Stomach (tissue), 9 donors: ENCODE data around the gene MIGA2. TPM values are rescaled to one million over a fixed set of nuclear protein-coding genes. Genes with fewer than 3 reads are reported as not detected.

ENCODE experiments used
- DNase-seq, 2 donors: peaks; one replicate each; pipeline versions ENCODE4 v3.0.0 to v3.0.0-alpha.2; 2013 to 2019
- H3K27ac ChIP-seq, 5 donors: fragments of 200-600 bp in 4 of 5; sonication (generic) in 4 of 5; one replicate each; pipeline ENCODE4 v1.5.1; 2013 to 2019; ENCODE audit warnings: mild to moderate bottlenecking in 1 of 5, moderate library complexity in 1 of 5
- H3K27me3 ChIP-seq, 3 donors: fragments of 200-600 bp; sonication (generic); one replicate each; pipeline ENCODE4 v1.5.1; 2017 to 2019; ENCODE audit warnings: mixed run types in 1 of 3
- H3K36me3 ChIP-seq, 4 donors: fragments of 200-600 bp; sonication (generic); 1 replicate in 3 of 4; 2 replicates in 1 of 4; pipeline ENCODE4 v1.5.1; 2016 to 2019
- H3K4me1 ChIP-seq, 4 donors: fragments of 200-600 bp; sonication (generic); one replicate each; pipeline ENCODE4 v1.5.1; 2016 to 2019
- H3K4me3 ChIP-seq, 4 donors: fragments of 200-600 bp; sonication (generic) in 3 of 4; one replicate each; pipeline ENCODE4 v1.5.1; 2016 to 2019; ENCODE audit warnings: mild to moderate bottlenecking in 1 of 4
- H3K9me3 ChIP-seq, 4 donors: fragments of 200-600 bp; sonication (generic); one replicate each; pipeline ENCODE4 v1.5.1; 2016 to 2019
- EP300 ChIP-seq: sonication (generic); formaldehyde crosslinking; IDR thresholded peaks from one replicate; pipeline ENCODE4 v1.6.1; 2017; ENCODE audit warnings: antibody characterized with exemption
- POLR2A ChIP-seq, 4 donors: fragments of 450-650 bp; IDR thresholded peaks; one replicate each; pipeline ENCODE4 v1.6.1; 2016; ENCODE audit warnings: antibody characterized with exemption in 4 of 4, control low read depth in 2 of 4, mild to moderate bottlenecking in 1 of 4, moderate library complexity in 1 of 4
- POLR2AphosphoS5 ChIP-seq, 3 donors: sonication (generic); formaldehyde crosslinking; IDR thresholded peaks; one replicate each; pipeline ENCODE4 v1.6.1; 2016; ENCODE audit warnings: antibody characterized with exemption in 3 of 3
- WGBS, 5 donors: extraction: QIAGEN DNeasy Blood & Tissue Kit in 3 of 5; methylation state at CpG; one replicate each; pipeline versions ENCODE4 v1.1.5 to v1.1.7; 2013 to 2018; 5-methylcytosine and 5-hydroxymethylcytosine counted together
- intact Hi-C: fragments of 100-400 bp; cut with DNase I; formaldehyde crosslinking; loops from one replicate; pipeline ENCODE4 v1.15.1; 2023; ENCODE audit warnings: low total_unique reads
- polyA plus RNA-seq, 3 donors: library from polyadenylated mRNA; stranded (reverse); fragments of 200-250 nt; gene quantifications; one replicate each; pipeline ENCODE4 v1.2.3, GENCODE V29; 2013
- total RNA-seq, 5 donors: library from RNA; depleted of rRNA; stranded (reverse); fragments of >200 nt; gene quantifications; one replicate each; pipeline versions ENCODE4 v1.1.0 to v1.2.3, GENCODE V29; 2014 to 2016
- TF ChIP-seq, protein P1 (sequence below), 7 experiments: fragments of 450-650 bp in 4 of 7; fragments of 200-600 bp in 3 of 7; sonication (generic) in 3 of 7; IDR thresholded peaks; one replicate each; pipeline ENCODE4 v1.5.1; 2016 to 2019; ENCODE audit warnings: antibody characterized with exemption in 7 of 7, control low read depth in 2 of 7, mild to moderate bottlenecking in 1 of 7
- donor health status: healthy with polysubstance abuse.
- donor health status: Bipolar disorder and iron deficiency.
- donor health status: healthy.

Gene MIGA2
- total and polyA plus RNA-seq, 8 donors: 9.0 to 175 (median 39.5) TPM

- Histone ChIP-seq H3K9me3 (no peaks in the 10 kb centered on the region), H3K27ac (no peak overlapping the region), H3K36me3 (peaks cover 61 to 99% (median 94%) of the 10 kb centered on the region in 4 donors), H3K27me3 (no peaks in the 10 kb centered on the region), H3K4me3 (no peak overlapping the region), H3K4me1 (no peaks in the 10 kb centered on the region)
- intact Hi-C loops: no loop called here
- 84 to 96% (median 95%) methylated on average over 10 to 16 of the region's 16 CpGs for WGBS, 5 donors
- TF ChIP-seq POLR2A (IDR thresholded peaks at IDR 0.05) (no peak), EP300 (no peak), POLR2AphosphoS5 (IDR thresholded peaks at IDR 0.05) (no peak)
- TF ChIP-seq, protein P1, sequence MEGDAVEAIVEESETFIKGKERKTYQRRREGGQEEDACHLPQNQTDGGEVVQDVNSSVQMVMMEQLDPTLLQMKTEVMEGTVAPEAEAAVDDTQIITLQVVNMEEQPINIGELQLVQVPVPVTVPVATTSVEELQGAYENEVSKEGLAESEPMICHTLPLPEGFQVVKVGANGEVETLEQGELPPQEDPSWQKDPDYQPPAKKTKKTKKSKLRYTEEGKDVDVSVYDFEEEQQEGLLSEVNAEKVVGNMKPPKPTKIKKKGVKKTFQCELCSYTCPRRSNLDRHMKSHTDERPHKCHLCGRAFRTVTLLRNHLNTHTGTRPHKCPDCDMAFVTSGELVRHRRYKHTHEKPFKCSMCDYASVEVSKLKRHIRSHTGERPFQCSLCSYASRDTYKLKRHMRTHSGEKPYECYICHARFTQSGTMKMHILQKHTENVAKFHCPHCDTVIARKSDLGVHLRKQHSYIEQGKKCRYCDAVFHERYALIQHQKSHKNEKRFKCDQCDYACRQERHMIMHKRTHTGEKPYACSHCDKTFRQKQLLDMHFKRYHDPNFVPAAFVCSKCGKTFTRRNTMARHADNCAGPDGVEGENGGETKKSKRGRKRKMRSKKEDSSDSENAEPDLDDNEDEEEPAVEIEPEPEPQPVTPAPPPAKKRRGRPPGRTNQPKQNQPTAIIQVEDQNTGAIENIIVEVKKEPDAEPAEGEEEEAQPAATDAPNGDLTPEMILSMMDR (IDR thresholded peaks at IDR 0.05): no peak
- DNase-seq: no peak
Observed at GRCh38 chr9:129012893-129013448, 23.5 kb upstream of the MIGA2 start.

GRCh38 chr9:129013674-129014073, 22.8 kb upstream of the MIGA2 start:
- WGBS, 5 donors: 93 to 98% (median 95%) methylated on average over 4 to 11 of the region's 11 CpGs

DNA sequence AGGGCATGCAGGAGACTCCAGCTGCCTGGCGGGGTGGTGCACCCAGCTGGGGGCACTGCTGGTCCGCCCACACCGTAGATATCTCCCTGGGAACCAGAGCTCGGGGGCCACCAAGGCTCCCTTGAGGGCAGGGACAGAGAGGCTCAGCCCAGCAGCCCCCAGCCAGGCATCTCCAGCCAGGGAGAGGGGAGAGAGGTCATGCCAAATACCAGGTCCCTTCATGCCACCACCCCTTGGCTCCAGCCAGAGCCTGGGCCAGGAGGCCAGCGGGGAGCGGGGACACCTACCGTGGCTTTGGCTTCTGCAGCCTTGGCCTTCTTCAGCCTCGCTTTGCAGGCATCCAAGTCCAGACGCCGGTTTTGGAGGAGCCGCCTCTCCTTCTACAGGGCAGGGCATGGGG, 22.3 kb upstream of the MIGA2 start:
- Histone ChIP-seq H3K36me3 (peaks cover 55 to 99% (median 94%) of the 10 kb centered on the region in 4 donors), H3K9me3 (no peaks in the 10 kb centered on the region), H3K27ac (no peak overlapping the region), H3K4me1 (no peaks in the 10 kb centered on the region), H3K4me3 (no peak overlapping the region), H3K27me3 (no peaks in the 10 kb centered on the region)
- WGBS, 5 donors: 94 to 98% (median 97%) methylated on average over 10 to 11 of the region's 11 CpGs
- no peak for DNase-seq
- intact Hi-C loops: no loop called here
- TF ChIP-seq POLR2A (IDR thresholded peaks at IDR 0.05): no peak
- TF ChIP-seq, protein P1 (IDR thresholded peaks at IDR 0.05): no peak
- no peak for TF ChIP-seq EP300
- no peak for TF ChIP-seq POLR2AphosphoS5 (IDR thresholded peaks at IDR 0.05)

More at GRCh38 chr9:129013674-129014073, 22.8 kb upstream of the MIGA2 start:
- Histone ChIP-seq H3K27me3 (no peaks in the 10 kb centered on the region), H3K4me1 (no peaks in the 10 kb centered on the region), H3K27ac (no peak overlapping the region), H3K9me3 (no peaks in the 10 kb centered on the region), H3K4me3 (no peak overlapping the region), H3K36me3 (peaks cover 60 to 99% (median 94%) of the 10 kb centered on the region in 4 donors)
- TF ChIP-seq POLR2AphosphoS5 (IDR thresholded peaks at IDR 0.05): no peak
- no peak for TF ChIP-seq POLR2A (IDR thresholded peaks at IDR 0.05)
- intact Hi-C loops: no loop called here
- DNase-seq: no peak

- Histone ChIP-seq H3K36me3 (peaks cover 50 to 99% (median 94%) of the 10 kb centered on the region in 4 donors), H3K27me3 (no peaks in the 10 kb centered on the region), H3K4me3 (no peak overlapping the region), H3K27ac (no peak overlapping the region), H3K9me3 (no peaks in the 10 kb centered on the region), H3K4me1 (no peaks in the 10 kb centered on the region)
- WGBS, 5 donors: 88 to 94% (median 89%) methylated on average over 8 of the region's 8 CpGs
- TF ChIP-seq POLR2AphosphoS5 (IDR thresholded peaks at IDR 0.05): no peak
- TF ChIP-seq EP300: no peak
- TF ChIP-seq POLR2A (IDR thresholded peaks at IDR 0.05): no peak
- TF ChIP-seq, protein P1 (IDR thresholded peaks at IDR 0.05): no peak
- intact Hi-C loops: no loop called here
- no peak for DNase-seq
Observed at GRCh38 chr9:129014608-129015007, 21.8 kb upstream of the MIGA2 start.

GRCh38 chr9:129021091-129021490, 15.3 kb upstream of the MIGA2 start:
- intact Hi-C loops: no loop called here
- Histone ChIP-seq H3K36me3 (peaks cover 9 to 49% (median 42%) of the 10 kb centered on the region in 4 donors), H3K4me1 (peaks cover 24 to 43% (median 36%) of the 10 kb centered on the region in 4 donors), H3K27ac (peak overlapping the region in 3 of 5 donors; percentile 33 to 71 (median 58)), H3K27me3 (no peaks in the 10 kb centered on the region), H3K9me3 (no peaks in the 10 kb centered on the region), H3K4me3 (no peak overlapping the region)
- WGBS, 5 donors: 56 to 65% (median 63%) methylated on average over 8 of the region's 8 CpGs
- TF ChIP-seq POLR2A (IDR thresholded peaks at IDR 0.05) (no peak), EP300 (no peak), POLR2AphosphoS5 (IDR thresholded peaks at IDR 0.05) (no peak)
- TF ChIP-seq, protein P1 (IDR thresholded peaks at IDR 0.05): no peak
- peak in 1 of 2 donors; percentile 67 for DNase-seq
